ENCODE results near the gene SIN3A. TPM values are rescaled to one million over a fixed set of nuclear protein-coding genes. Genes with fewer than 3 reads are reported as not detected.
A peak's percentile ranks its signal among the peaks of the same experiment; 100 is the strongest.
"Not testable (repeated sequence)": the region's sequence is repeated elsewhere in the genome, so short reads cannot be mapped to it uniquely, and the experiment has no call there.

SIN3A gene
- total RNA-seq, 2 experiments from 2014 or later: 44.2 to 103 TPM

DNA sequence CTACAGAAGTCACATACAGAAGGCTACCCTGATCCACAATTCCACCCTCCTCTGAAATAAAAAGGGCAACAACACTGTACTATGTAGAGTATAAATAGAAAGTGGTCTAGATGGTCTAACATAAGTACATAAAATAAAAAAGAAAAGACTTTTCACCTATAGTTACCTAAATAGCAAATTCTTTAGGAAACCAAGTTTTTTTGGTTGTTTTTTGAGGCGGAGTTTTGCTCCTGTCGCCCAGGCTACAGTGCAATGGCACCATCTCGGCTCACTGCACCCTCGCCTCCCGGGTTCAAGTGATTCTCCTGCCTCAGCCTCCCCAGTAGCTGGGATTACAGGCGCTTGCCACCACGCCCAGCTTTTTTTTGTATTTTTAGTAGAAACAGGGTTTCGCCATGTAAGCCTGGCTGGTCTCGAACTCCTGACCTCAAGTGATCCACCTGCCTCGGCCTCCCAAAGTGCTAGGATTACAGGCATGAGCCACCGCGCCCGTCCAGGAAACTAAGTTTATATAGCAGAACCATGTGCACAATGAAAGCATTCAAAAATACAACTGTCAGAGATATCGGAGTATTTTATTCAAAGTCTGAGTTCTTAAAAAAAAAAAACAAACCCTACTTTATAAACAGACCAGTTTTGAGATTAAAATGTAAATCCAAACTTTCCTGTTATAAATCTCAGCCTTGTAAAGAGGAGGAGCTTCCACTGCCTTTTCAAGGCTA is 1.7 kb downstream of the SIN3A start:
- Histone ChIP-seq H3K27ac (ENCODE audit: low read depth, low read length, poor library complexity, severe bottlenecking) (peak overlapping the region; percentile 67), H3K4me2 (ENCODE audit: low read length) (peak overlapping the region; percentile 94), H3K79me2 (ENCODE audit: insufficient read depth, low read depth, low read length) (peaks cover 62% of the 10 kb centered on the region), H2AFZ (ENCODE audit: low read length) (no peak overlapping the region), H3K36me3 (ENCODE audit: insufficient read depth, low read length) (peaks cover 20% of the 10 kb centered on the region), H3K4me3 (ENCODE audit: low read depth, low read length, poor library complexity, severe bottlenecking) (peak overlapping the region; percentile 85), H3K9me2 (ENCODE audit: insufficient read depth, low read length) (no peaks in the 10 kb centered on the region), H4K20me1 (ENCODE audit: insufficient read depth, low read length) (peaks cover 31% of the 10 kb centered on the region), H3K9me3 (ENCODE audit: low read length) (no peaks in the 10 kb centered on the region), H3K4me1 (ENCODE audit: insufficient read depth, low read length, poor library complexity, severe bottlenecking) (peaks cover 39% of the 10 kb centered on the region)
- intact Hi-C loops (cut with micrococcal nuclease; ENCODE audit: unreplicated experiment): loop anchor here (1.0 to 5.0 kb wide), 4 partner anchors 102 to 662 kb away; partner anchors contain the start of genes C15orf39, NEIL1 and PTPN9
- ChIA-PET POLR2A (no interaction called here), CTCF (ENCODE audit: unreplicated experiment) (no interaction called here)
- no TSS peak for BruUV-seq (replicated peaks)
- TF ChIP-seq EZH2phosphoT487 (IDR thresholded peaks at IDR 0.05; ENCODE audit: borderline replicate concordance, low read depth, low read length) (no peak), CTCF (conservative IDR thresholded peaks at IDR 0.05; ENCODE audit: low read length) (no peak)
- DNase-seq (ENCODE audit: low spot score): no peak

- H3K9me3 ChIP-seq (ENCODE audit: low read length); DNase-seq (ENCODE audit: low spot score); H3K27ac ChIP-seq (ENCODE audit: low read depth, low read length, poor library complexity, severe bottlenecking); H2AFZ ChIP-seq (ENCODE audit: low read length); BruUV-seq (replicated peaks); H3K9me2 ChIP-seq (ENCODE audit: insufficient read depth, low read length); intact Hi-C loops (cut with micrococcal nuclease; ENCODE audit: unreplicated experiment); H3K4me3 ChIP-seq (ENCODE audit: low read depth, low read length, poor library complexity, severe bottlenecking): not testable (repeated sequence)
- Histone ChIP-seq H3K4me1 (ENCODE audit: insufficient read depth, low read length, poor library complexity, severe bottlenecking) (peaks cover 39% of the 10 kb centered on the region), H3K4me2 (ENCODE audit: low read length) (0 out of 2 replicates have a peak overlapping the region, but pooled peaks have one; percentile 18), H4K20me1 (ENCODE audit: insufficient read depth, low read length) (peaks cover 31% of the 10 kb centered on the region), H3K79me2 (ENCODE audit: insufficient read depth, low read depth, low read length) (peaks cover 74% of the 10 kb centered on the region), H3K36me3 (ENCODE audit: insufficient read depth, low read length) (peaks cover 36% of the 10 kb centered on the region)
- CTCF ChIA-PET (ENCODE audit: unreplicated experiment): interaction anchor here (0.7 kb wide), 1 partner anchor 223 kb away, joined by 3 read pairs; no protein-coding TSS in a partner anchor
- POLR2A ChIA-PET: interaction anchor here (0.6 to 0.7 kb wide), 2 partner anchors 10 to 48 kb away, joined by 3 read pairs; no protein-coding TSS in a partner anchor
Observed at GRCh38 chr15:75448171-75448570, 3.3 kb downstream of the SIN3A start.

GRCh38 chr15:75446151-75446550 is 5.3 kb downstream of the SIN3A start:
- Histone ChIP-seq H2AFZ (ENCODE audit: low read length) (no peak overlapping the region), H3K27ac (ENCODE audit: low read depth, low read length, poor library complexity, severe bottlenecking) (peak overlapping the region; percentile 43), H3K4me1 (ENCODE audit: insufficient read depth, low read length, poor library complexity, severe bottlenecking) (peaks cover 33% of the 10 kb centered on the region), H3K9me3 (ENCODE audit: low read length) (no peaks in the 10 kb centered on the region), H3K4me3 (ENCODE audit: low read depth, low read length, poor library complexity, severe bottlenecking) (peak overlapping the region; percentile 21), H3K36me3 (ENCODE audit: insufficient read depth, low read length) (peaks cover 54% of the 10 kb centered on the region), H3K79me2 (ENCODE audit: insufficient read depth, low read depth, low read length) (peaks cover 94% of the 10 kb centered on the region), H3K9me2 (ENCODE audit: insufficient read depth, low read length) (no peaks in the 10 kb centered on the region), H4K20me1 (ENCODE audit: insufficient read depth, low read length) (peaks cover 31% of the 10 kb centered on the region), H3K4me2 (ENCODE audit: low read length) (peak overlapping the region; percentile 56)
- intact Hi-C loops (cut with micrococcal nuclease; ENCODE audit: unreplicated experiment): no loop called here
- no TSS peak for BruUV-seq (replicated peaks)
- POLR2A ChIA-PET: interaction anchor here (0.6 to 1.8 kb wide), 8 partner anchors 8 to 313 kb away, joined by 3 to 11 read pairs (median 4); no protein-coding TSS in a partner anchor
- DNase-seq (ENCODE audit: low spot score): peak; percentile 34
- TF ChIP-seq CTCF (conservative IDR thresholded peaks at IDR 0.05; ENCODE audit: low read length) (no peak), EZH2phosphoT487 (IDR thresholded peaks at IDR 0.05; ENCODE audit: borderline replicate concordance, low read depth, low read length) (no peak)
- CTCF ChIA-PET (ENCODE audit: unreplicated experiment): no interaction called here

DNA sequence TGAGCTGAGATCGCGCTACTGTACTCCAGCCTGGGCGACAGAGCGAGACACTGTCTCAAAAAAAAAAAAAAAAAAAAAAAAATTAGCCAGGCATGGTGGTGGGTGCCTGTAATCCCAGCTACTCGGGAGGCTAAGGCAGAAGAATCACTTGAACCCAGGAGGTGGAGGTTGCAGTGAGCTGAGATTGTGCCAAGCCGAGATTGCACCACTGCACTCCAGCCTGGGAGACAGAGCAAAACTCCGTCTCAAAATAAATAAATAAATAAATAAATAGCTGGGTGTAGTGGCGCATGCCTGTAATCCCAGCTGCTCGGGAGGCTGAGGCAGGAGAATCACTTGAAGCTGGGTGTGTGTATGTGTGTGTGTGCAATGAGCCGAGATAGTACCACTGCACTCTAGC is 6.2 kb downstream of the SIN3A start:
- H3K36me3 ChIP-seq (ENCODE audit: insufficient read depth, low read length): peaks cover 61% of the 10 kb centered on the region
- intact Hi-C loops (cut with micrococcal nuclease; ENCODE audit: unreplicated experiment); H3K4me3 ChIP-seq (ENCODE audit: low read depth, low read length, poor library complexity, severe bottlenecking); H2AFZ ChIP-seq (ENCODE audit: low read length); H3K9me3 ChIP-seq (ENCODE audit: low read length); DNase-seq (ENCODE audit: low spot score); CTCF ChIA-PET (ENCODE audit: unreplicated experiment); H3K27ac ChIP-seq (ENCODE audit: low read depth, low read length, poor library complexity, severe bottlenecking); H3K4me2 ChIP-seq (ENCODE audit: low read length); H3K9me2 ChIP-seq (ENCODE audit: insufficient read depth, low read length); BruUV-seq (replicated peaks): not testable (repeated sequence)
- H3K79me2 ChIP-seq (ENCODE audit: insufficient read depth, low read depth, low read length): peaks cover 99% of the 10 kb centered on the region
- peaks cover 33% of the 10 kb centered on the region for H3K4me1 ChIP-seq (ENCODE audit: insufficient read depth, low read length, poor library complexity, severe bottlenecking)
- peaks cover 31% of the 10 kb centered on the region for H4K20me1 ChIP-seq (ENCODE audit: insufficient read depth, low read length)
- POLR2A ChIA-PET: interaction anchor here (0.5 to 1.8 kb wide), 9 partner anchors 9 to 317 kb away, joined by 3 to 11 read pairs (median 3); no protein-coding TSS in a partner anchor

All from OCI-LY7 (cell line).